Transverse colon (tissue), 4 donors: ENCODE results near the gene GGT5. TPM values are rescaled to one million over a fixed set of nuclear protein-coding genes. Genes with fewer than 3 reads are reported as not detected.
A peak's percentile ranks its signal among the peaks of the same experiment; 100 is the strongest.

Experiments
- DNase-seq: peaks from one replicate; pipeline ENCODE4 v3.0.0-alpha.2; 2019
- H3K27ac ChIP-seq, 4 donors: fragments of 200-600 bp; sonication (generic); 2 replicates each; pipeline ENCODE4 v1.5.1; 2016 to 2018; ENCODE audit warnings: inconsistent platforms in 4 of 4
- H3K27me3 ChIP-seq: fragments of 200-600 bp; sonication (generic); 2 replicates; pipeline ENCODE4 v1.5.1; 2017; ENCODE audit warnings: inconsistent platforms
- H3K36me3 ChIP-seq, 4 donors: fragments of 200-600 bp; sonication (generic); 2 replicates each; pipeline ENCODE4 v1.5.1; 2017 to 2019; ENCODE audit warnings: inconsistent platforms in 4 of 4
- H3K4me1 ChIP-seq, 4 donors: fragments of 200-600 bp; sonication (generic); 2 replicates each; pipeline ENCODE4 v1.5.1; 2017 to 2020; ENCODE audit warnings: inconsistent platforms in 4 of 4
- H3K4me3 ChIP-seq, 4 donors: fragments of 200-600 bp; sonication (generic); 1 replicate in 1 of 4; 2 replicates in 3 of 4; pipeline versions ENCODE4 v1.5.1 to v1.6.1; 2017 to 2019; ENCODE audit warnings: inconsistent platforms in 4 of 4
- H3K9me3 ChIP-seq, 2 donors: fragments of 200-600 bp; sonication (generic); 2 replicates each; pipeline ENCODE4 v1.5.1; 2017 to 2019; ENCODE audit warnings: inconsistent platforms in 2 of 2
- CTCF ChIP-seq, 5 experiments: fragments of 200-600 bp in 3 of 5; fragments of 450-650 bp in 2 of 5; sonication (generic) in 3 of 5; IDR thresholded peaks; 1 replicate in 2 of 5; 2 replicates in 3 of 5; pipeline ENCODE4 v1.5.1; 2016 to 2017; ENCODE audit warnings: antibody characterized with exemption in 5 of 5, inconsistent platforms in 3 of 5, mild to moderate bottlenecking in 2 of 5, moderate library complexity in 1 of 5
- EP300 ChIP-seq: sonication (generic); formaldehyde crosslinking; IDR thresholded peaks from one replicate; pipeline ENCODE4 v1.6.1; 2017; ENCODE audit warnings: antibody characterized with exemption, low read depth
- POLR2A ChIP-seq: fragments of 450-650 bp; IDR thresholded peaks from one replicate; pipeline ENCODE4 v1.6.1; 2016; ENCODE audit warnings: antibody characterized with exemption, mild to moderate bottlenecking, moderate library complexity
- POLR2AphosphoS5 ChIP-seq, 3 donors: sonication (generic); formaldehyde crosslinking; IDR thresholded peaks; one replicate each; pipeline ENCODE4 v1.6.1; 2016; ENCODE audit warnings: antibody characterized with exemption in 3 of 3
- WGBS, 2 donors: methylation state at CpG; one replicate each; pipeline ENCODE4 v1.1.5; 2018; ENCODE audit warnings: low coverage in 1 of 2; 5-methylcytosine and 5-hydroxymethylcytosine counted together
- in situ Hi-C, 4 donors: fragments of 200-750 bp; cut with MboI; loops; one replicate each; pipeline versions ENCODE4 v1.15.0 to v1.15.1; 2017; ENCODE audit warnings: low sequenced_read_pairs in 3 of 4, low pct_ligation_motif_present in 1 of 4, low pct_unique_long_range_greater_than_20kb in 1 of 4
- intact Hi-C: fragments of 100-400 bp; cut with DNase I; formaldehyde crosslinking; loops from one replicate; pipeline ENCODE4 v1.15.1; 2023; ENCODE audit warnings: low total_unique reads
- total RNA-seq, 4 donors: library from RNA; depleted of rRNA; stranded (reverse); fragments of >200 nt; gene quantifications; one replicate each; pipeline ENCODE4 v1.1.0, GENCODE V29; 2016

GGT5 gene
- total RNA-seq, 4 donors from 2014 or later = 4.1 to 15.4 (median 9.1) TPM

- no peaks in the 10 kb centered on the region for H3K27me3 ChIP-seq
- in situ Hi-C loops = no loop called here
- intact Hi-C loops = no loop called here
- 53 to 63% methylated on average over 5 to 30 of the region's 35 CpGs for WGBS, 2 donors
- peak within 1 kb of the TSS; percentile 25 to 65 (median 40) for H3K27ac ChIP-seq
- peak; percentile 62 for DNase-seq
- TF ChIP-seq EP300 (no peak), POLR2A (no peak), CTCF (IDR thresholded peaks at IDR 0.05) (no peak), POLR2AphosphoS5 (IDR thresholded peaks at IDR 0.05) (no peak)
- no peak within 1 kb of the TSS for H3K4me3 ChIP-seq
- H3K9me3 ChIP-seq = no peaks in the 10 kb centered on the region
- H3K36me3 ChIP-seq = peaks cover 0 to 3% (median 0%) of the 10 kb centered on the region in 4 donors
- H3K4me1 ChIP-seq = peaks cover 11 to 28% (median 19%) of the 10 kb centered on the region in 4 donors
These were observed 63.5 kb downstream of the GGT5 start, which contains the start of gene SUSD2 for GRCh38 chr22:24181088-24181995. TSS of gene SUSD2 (plus strand) at chr22:24181487. CDS start at chr22:24181520, 33 bp downstream.

GRCh38 chr22:24180316-24181087, 64.4 kb downstream of the GGT5 start:
- H3K27ac ChIP-seq = peak overlapping the region; percentile 25 to 65 (median 40)
- H3K36me3 ChIP-seq = peaks cover 0 to 3% (median 0%) of the 10 kb centered on the region in 4 donors
- no peaks in the 10 kb centered on the region for H3K27me3 ChIP-seq
- WGBS, 2 donors = 86% methylated on average over 11 of the region's 16 CpGs; no CpG with 5 or more reads in 1 of the 2 donors
- no peaks in the 10 kb centered on the region for H3K9me3 ChIP-seq
- DNase-seq = no peak
- peaks cover 11 to 29% (median 20%) of the 10 kb centered on the region in 4 donors for H3K4me1 ChIP-seq
- intact Hi-C loops = no loop called here
- TF ChIP-seq CTCF (IDR thresholded peaks at IDR 0.05) (no peak), POLR2A (no peak), EP300 (no peak)
- no peak overlapping the region for H3K4me3 ChIP-seq
- in situ Hi-C loops = no loop called here

- Histone ChIP-seq H3K36me3 (peaks cover 0 to 3% (median 0%) of the 10 kb centered on the region in 4 donors), H3K27me3 (no peaks in the 10 kb centered on the region), H3K4me1 (peaks cover 11 to 33% (median 23%) of the 10 kb centered on the region in 4 donors), H3K9me3 (no peaks in the 10 kb centered on the region), H3K4me3 (no peak overlapping the region), H3K27ac (peak overlapping the region in 1 of 4 donors; percentile 3)
- 81% methylated on average over 13 of the region's 17 CpGs; no CpG with 5 or more reads in 1 of the 2 donors for WGBS, 2 donors
- no peak for DNase-seq
- no peak for TF ChIP-seq POLR2AphosphoS5 (IDR thresholded peaks at IDR 0.05)
- TF ChIP-seq EP300 = no peak
- TF ChIP-seq POLR2A = no peak
- TF ChIP-seq CTCF (IDR thresholded peaks at IDR 0.05) = no peak
- intact Hi-C loops = no loop called here
- in situ Hi-C loops = loop anchor here in 1 of 4 donors (10.0 kb wide), 1 partner anchor 75 kb away; no protein-coding TSS in a partner anchor
These were observed 65.2 kb downstream of the GGT5 start for GRCh38 chr22:24179478-24180210.
